Sigmoid colon (tissue), 7 donors: Measurements from ENCODE around the gene SOAT2. TPM values are rescaled to one million over a fixed set of nuclear protein-coding genes. Genes with fewer than 3 reads are reported as not detected.

ENCODE experiments used
- DNase-seq: peaks from one replicate; pipeline ENCODE4 v3.0.0-alpha.2; 2019
- H3K27ac ChIP-seq, 4 donors: fragments of 200-600 bp; sonication (generic); one replicate each; pipeline ENCODE4 v1.5.1; 2016 to 2019; ENCODE audit warnings: mild to moderate bottlenecking in 1 of 4
- H3K27me3 ChIP-seq, 3 donors: fragments of 200-600 bp; sonication (generic); one replicate each; pipeline ENCODE4 v1.5.1; 2019; ENCODE audit warnings: mild to moderate bottlenecking in 1 of 3
- H3K36me3 ChIP-seq, 4 donors: fragments of 200-600 bp; sonication (generic); one replicate each; pipeline ENCODE4 v1.5.1; 2016 to 2019
- H3K4me1 ChIP-seq, 4 donors: fragments of 200-600 bp; sonication (generic); one replicate each; pipeline ENCODE4 v1.5.1; 2017 to 2019
- H3K4me3 ChIP-seq, 4 donors: fragments of 200-600 bp; sonication (generic); one replicate each; pipeline ENCODE4 v1.5.1; 2017 to 2019; ENCODE audit warnings: mild to moderate bottlenecking in 2 of 4, moderate library complexity in 1 of 4
- H3K9me3 ChIP-seq, 4 donors: fragments of 200-600 bp in 3 of 4; sonication (generic) in 3 of 4; one replicate each; pipeline versions ENCODE4 v1.5.1 to v1.6.1; 2013 to 2019
- CTCF ChIP-seq, 4 experiments: fragments of 450-650 bp in 3 of 4; fragments of 200-600 bp in 1 of 4; IDR thresholded peaks; one replicate each; pipeline ENCODE4 v1.5.1; 2016 to 2019; ENCODE audit warnings: antibody characterized with exemption in 4 of 4, mild to moderate bottlenecking in 3 of 4, moderate library complexity in 2 of 4
- EP300 ChIP-seq, 4 donors: sonication (generic); formaldehyde crosslinking; IDR thresholded peaks; one replicate each; pipeline ENCODE4 v1.6.1; 2017; ENCODE audit warnings: antibody characterized with exemption in 4 of 4
- POLR2A ChIP-seq, 2 donors: fragments of 450-650 bp; IDR thresholded peaks; one replicate each; pipeline ENCODE4 v1.6.1; 2016; ENCODE audit warnings: antibody characterized with exemption in 2 of 2, mild to moderate bottlenecking in 2 of 2, moderate library complexity in 2 of 2
- POLR2AphosphoS5 ChIP-seq, 4 donors: sonication (generic); formaldehyde crosslinking; IDR thresholded peaks; one replicate each; pipeline ENCODE4 v1.6.1; 2017; ENCODE audit warnings: antibody characterized with exemption in 4 of 4
- WGBS, 2 donors: extraction: QIAGEN DNeasy Blood & Tissue Kit; methylation state at CpG; one replicate each; pipeline ENCODE4 v1.1.7; 2013; 5-methylcytosine and 5-hydroxymethylcytosine counted together
- intact Hi-C: fragments of 100-400 bp; cut with DNase I; formaldehyde crosslinking; loops from one replicate; pipeline ENCODE4 v1.15.1; 2023
- polyA plus RNA-seq, 3 donors: library from polyadenylated mRNA; stranded (reverse); fragments of 200-250 nt; gene quantifications; one replicate each; pipeline ENCODE4 v1.2.3, GENCODE V29; 2013
- total RNA-seq, 4 donors: library from RNA; depleted of rRNA; stranded (reverse); fragments of >200 nt; gene quantifications; one replicate each; pipeline ENCODE4 v1.1.0, GENCODE V29; 2016
- donor health status: healthy with polysubstance abuse.
- donor health status: Bipolar disorder and iron deficiency.
- donor health status: healthy.

Gene SOAT2
- total and polyA plus RNA-seq, 7 donors = 0.09 to 0.55 (median 0.41) TPM; not detected in 4

DNA sequence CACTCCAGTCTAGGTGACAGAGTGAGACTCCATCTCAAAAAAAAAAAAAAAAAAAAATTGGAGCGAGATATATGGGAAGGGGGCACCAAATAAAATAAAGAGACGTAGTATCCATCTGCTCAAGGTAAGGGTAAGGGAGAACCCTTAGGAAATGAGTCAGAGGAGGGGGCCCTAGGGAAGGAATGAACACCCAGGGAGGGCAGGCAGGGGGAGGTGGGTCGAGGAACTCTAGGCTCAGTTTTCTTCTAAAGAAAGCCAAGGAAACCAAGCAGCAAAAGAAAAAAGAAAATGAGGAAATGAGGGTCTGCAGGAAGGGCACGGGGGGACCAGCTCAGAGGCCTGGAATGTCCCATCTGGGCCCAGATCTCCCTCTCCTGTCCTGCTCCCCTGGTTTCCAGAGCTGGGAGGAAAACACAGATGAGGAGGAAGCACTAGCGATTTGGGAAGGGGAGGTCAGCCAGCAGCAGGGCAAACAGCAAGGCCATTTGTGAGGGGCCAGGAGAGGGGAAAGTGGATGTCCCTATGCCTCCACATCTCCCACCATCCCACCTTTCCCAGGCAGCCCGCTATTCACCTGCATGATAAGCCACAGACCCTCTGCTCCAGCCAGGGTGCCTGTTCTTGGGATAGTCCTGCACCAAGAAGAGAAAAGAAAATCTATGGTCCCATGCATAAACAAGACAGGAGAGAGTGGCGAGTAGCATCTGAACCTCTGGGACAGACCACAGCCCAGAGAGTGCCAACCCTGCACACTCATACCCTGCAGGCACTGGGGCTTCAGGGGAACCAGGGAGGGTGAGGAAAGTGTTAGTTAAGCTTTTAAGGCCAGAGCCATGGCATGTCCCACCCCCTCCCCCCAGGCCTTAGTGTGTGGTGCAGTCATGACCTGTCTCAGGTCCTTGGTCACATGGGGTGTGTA, 36.0 kb upstream of the SOAT2 start:
- Histone ChIP-seq H3K27ac (peak overlapping the region in 1 of 4 donors; percentile 83), H3K4me3 (no peak overlapping the region), H3K27me3 (no peaks in the 10 kb centered on the region), H3K9me3 (no peaks in the 10 kb centered on the region), H3K4me1 (peaks cover 0 to 66% (median 49%) of the 10 kb centered on the region in 4 donors), H3K36me3 (peaks cover 0 to 81% (median 16%) of the 10 kb centered on the region in 4 donors)
- DNase-seq = peak; percentile 51
- intact Hi-C loops = loop anchor here (5.0 kb wide), 1 partner anchor 130 kb away; no protein-coding TSS in a partner anchor
- no peak for TF ChIP-seq CTCF (IDR thresholded peaks at IDR 0.05)
- peak in 1 of 4 donors; percentile 7 for TF ChIP-seq POLR2AphosphoS5 (IDR thresholded peaks at IDR 0.05)
- WGBS, 2 donors = 82 to 89% methylated on average over 7 of the region's 7 CpGs

- TF ChIP-seq POLR2A (IDR thresholded peaks at IDR 0.05) (no peak), POLR2AphosphoS5 (IDR thresholded peaks at IDR 0.05) (no peak), EP300 (IDR thresholded peaks at IDR 0.05) (no peak), CTCF (IDR thresholded peaks at IDR 0.05) (no peak)
- peak overlapping the region in 3 of 4 donors; percentile 37 to 83 (median 54) for H3K27ac ChIP-seq
- H3K36me3 ChIP-seq = peaks cover 0 to 78% (median 16%) of the 10 kb centered on the region in 4 donors
- no peak overlapping the region for H3K4me3 ChIP-seq
- no peaks in the 10 kb centered on the region for H3K9me3 ChIP-seq
- no peaks in the 10 kb centered on the region for H3K27me3 ChIP-seq
- intact Hi-C loops = loop anchor here (5.0 kb wide), 1 partner anchor 129 kb away; no protein-coding TSS in a partner anchor
- 92% methylated on average over 13 of the region's 13 CpGs for WGBS, 2 donors
- peak; percentile 61 for DNase-seq
- H3K4me1 ChIP-seq = peaks cover 0 to 66% (median 52%) of the 10 kb centered on the region in 4 donors
Observed at GRCh38 chr12:53067993-53068770, 35.1 kb upstream of the SOAT2 start.

GRCh38 chr12:53068811-53069585, 34.3 kb upstream of the SOAT2 start:
- no peak for TF ChIP-seq CTCF (IDR thresholded peaks at IDR 0.05)
- TF ChIP-seq EP300 (IDR thresholded peaks at IDR 0.05) = no peak
- TF ChIP-seq POLR2AphosphoS5 (IDR thresholded peaks at IDR 0.05) = no peak
- no peak for TF ChIP-seq POLR2A (IDR thresholded peaks at IDR 0.05)
- no peaks in the 10 kb centered on the region for H3K9me3 ChIP-seq
- peak overlapping the region; percentile 37 to 83 (median 48) for H3K27ac ChIP-seq
- H3K4me1 ChIP-seq = peaks cover 0 to 67% (median 52%) of the 10 kb centered on the region in 4 donors
- intact Hi-C loops = loop anchor here (5.0 kb wide), 1 partner anchor 128 kb away; no protein-coding TSS in a partner anchor
- no peaks in the 10 kb centered on the region for H3K27me3 ChIP-seq
- DNase-seq = peak; percentile 66
- WGBS, 2 donors = 83 to 86% methylated on average over 15 of the region's 15 CpGs
- no peak overlapping the region for H3K4me3 ChIP-seq
- peaks cover 0 to 74% (median 14%) of the 10 kb centered on the region in 4 donors for H3K36me3 ChIP-seq
